Astrocyte (in vitro differentiated cells and primary cell): Measurements from ENCODE around the gene ARIH2. TPM values are rescaled to one million over a fixed set of nuclear protein-coding genes. Genes with fewer than 3 reads are reported as not detected.

Source experiments
- DNase-seq: peaks from one replicate; pipeline ENCODE4 v3.0.0-alpha.2; 2010; ENCODE audit warnings: low read depth
- FAIRE-seq: peaks from 2 replicates; lab custom pipeline; 2011; peaks lifted over from hg19 to GRCh38; lab: Jason Lieb, UNC
- H2AFZ ChIP-seq: 2 replicates; pipeline ENCODE4 v1.6.0; 2012; ENCODE audit warnings: low read depth, low read length, inconsistent platforms
- H3K27ac ChIP-seq: 2 replicates; pipeline ENCODE4 v1.5.1; 2011; ENCODE audit warnings: low read depth, low read length, inconsistent platforms
- H3K27me3 ChIP-seq: 2 replicates; pipeline ENCODE4 v1.6.0; 2011; ENCODE audit warnings: low read length, inconsistent platforms; ENCODE audit not compliant: insufficient read depth
- H3K36me3 ChIP-seq: 2 replicates; pipeline ENCODE4 v1.5.1; 2011; ENCODE audit warnings: low read length, inconsistent platforms; ENCODE audit not compliant: insufficient read depth
- H3K4me1 ChIP-seq: 2 replicates; pipeline ENCODE4 v1.5.1; 2011; ENCODE audit warnings: low read length, inconsistent platforms; ENCODE audit not compliant: insufficient read depth
- H3K4me2 ChIP-seq: 2 replicates; pipeline ENCODE4 v1.6.0; 2012; ENCODE audit warnings: low read length, inconsistent platforms
- H3K4me3 ChIP-seq: 2 replicates; pipeline ENCODE4 v1.5.1; 2011; ENCODE audit warnings: low read depth, mild to moderate bottlenecking, low read length, inconsistent platforms; ENCODE audit not compliant: insufficient read depth
- H3K79me2 ChIP-seq: 2 replicates; pipeline ENCODE4 v1.6.0; 2012; ENCODE audit warnings: mild to moderate bottlenecking, low read length, inconsistent platforms; ENCODE audit not compliant: insufficient read depth
- H3K9ac ChIP-seq: 2 replicates; pipeline ENCODE4 v1.6.0; 2012; ENCODE audit warnings: mild to moderate bottlenecking, low read length, inconsistent platforms
- H3K9me3 ChIP-seq: 2 replicates; pipeline ENCODE4 v1.5.1; 2012; ENCODE audit warnings: low read depth, mild to moderate bottlenecking, low read length, inconsistent platforms; ENCODE audit not compliant: insufficient read depth
- H4K20me1 ChIP-seq: 2 replicates; pipeline ENCODE4 v1.6.0; 2012; ENCODE audit warnings: low read length, inconsistent platforms; ENCODE audit not compliant: insufficient read depth
- H3K27ac Mint-ChIP-seq: one replicate; pipeline ENCODE4 v1.8.0; 2021; ENCODE audit warnings: mild to moderate bottlenecking, mixed read lengths; ENCODE audit not compliant: unreplicated experiment
- H3K27me3 Mint-ChIP-seq: one replicate; pipeline ENCODE4 v1.8.0; 2021; ENCODE audit warnings: low read depth, mixed read lengths; ENCODE audit not compliant: unreplicated experiment
- H3K36me3 Mint-ChIP-seq: one replicate; pipeline ENCODE4 v1.8.0; 2021; ENCODE audit warnings: low read depth, mixed read lengths; ENCODE audit not compliant: unreplicated experiment
- H3K4me1 Mint-ChIP-seq: one replicate; pipeline ENCODE4 v1.8.0; 2021; ENCODE audit warnings: low read depth, mixed read lengths; ENCODE audit not compliant: unreplicated experiment
- H3K4me3 Mint-ChIP-seq: one replicate; pipeline ENCODE4 v1.8.0; 2021; ENCODE audit warnings: mild to moderate bottlenecking, moderate library complexity, mixed read lengths; ENCODE audit not compliant: unreplicated experiment
- H3K9me3 Mint-ChIP-seq: one replicate; pipeline ENCODE4 v1.8.0; 2021; ENCODE audit warnings: mild to moderate bottlenecking, mixed read lengths; ENCODE audit not compliant: unreplicated experiment
- CTCF ChIP-seq: IDR thresholded peaks from 2 replicates; pipeline ENCODE4 v1.5.1; 2011; ENCODE audit warnings: low read depth, mild to moderate bottlenecking, inconsistent platforms, low read length, moderate library complexity; ENCODE audit not compliant: insufficient read depth
- EZH2 ChIP-seq: IDR thresholded peaks from 2 replicates; pipeline ENCODE4 v1.6.1; 2012; ENCODE audit warnings: mild to moderate bottlenecking, low read length, inconsistent platforms; ENCODE audit not compliant: insufficient read depth
- total RNA-seq: library from RNA; stranded (reverse); gene quantifications from 2 replicates; pipeline ENCODE4 v1.2.1, GENCODE V29; 2021

ARIH2 gene
- total RNA-seq, 1 donor from 2014 or later = 94.6 TPM

- H3K27me3 ChIP-seq = no peaks in the 10 kb centered on the region
- no peak for TF ChIP-seq EZH2
- no peak for TF ChIP-seq CTCF
- H3K9me3 Mint-ChIP-seq = no peaks in the 10 kb centered on the region
- H3K79me2 ChIP-seq = peaks cover 96% of the 10 kb centered on the region
- peaks cover 14% of the 10 kb centered on the region for H3K36me3 Mint-ChIP-seq
- H3K4me1 ChIP-seq = peaks cover 15% of the 10 kb centered on the region
- no peak overlapping the region for H3K4me3 ChIP-seq
- H3K27ac ChIP-seq = no peak overlapping the region
- peaks cover 39% of the 10 kb centered on the region for H3K4me1 Mint-ChIP-seq
- no peak overlapping the region for H3K27ac Mint-ChIP-seq
- no peaks in the 10 kb centered on the region for H3K27me3 Mint-ChIP-seq
- no peaks in the 10 kb centered on the region for H3K9me3 ChIP-seq
- H4K20me1 ChIP-seq = peaks cover 76% of the 10 kb centered on the region
- peaks cover 13% of the 10 kb centered on the region for H3K36me3 ChIP-seq
- H3K4me3 Mint-ChIP-seq = no peak overlapping the region
- FAIRE-seq = no peak
- DNase-seq = no peak
- H3K4me2 ChIP-seq = no peak overlapping the region
- H3K9ac ChIP-seq = no peak overlapping the region
- no peak overlapping the region for H2AFZ ChIP-seq
Measured at GRCh38 chr3:48927928-48928327, 9.3 kb downstream of the ARIH2 start.

- no peak overlapping the region for H2AFZ ChIP-seq
- peaks cover 15% of the 10 kb centered on the region for H3K4me1 ChIP-seq
- H3K27ac ChIP-seq = no peak overlapping the region
- peaks cover 96% of the 10 kb centered on the region for H3K79me2 ChIP-seq
- H3K9me3 Mint-ChIP-seq = no peaks in the 10 kb centered on the region
- no peaks in the 10 kb centered on the region for H3K27me3 Mint-ChIP-seq
- peak overlapping the region; percentile 50 for H3K4me3 Mint-ChIP-seq
- DNase-seq (no peak), FAIRE-seq (no peak)
- no peaks in the 10 kb centered on the region for H3K27me3 ChIP-seq
- H3K4me2 ChIP-seq = peak overlapping the region; percentile 40
- peaks cover 13% of the 10 kb centered on the region for H3K36me3 ChIP-seq
- peaks cover 80% of the 10 kb centered on the region for H4K20me1 ChIP-seq
- H3K4me3 ChIP-seq = no peak overlapping the region
- H3K9me3 ChIP-seq = no peaks in the 10 kb centered on the region
- peaks cover 39% of the 10 kb centered on the region for H3K4me1 Mint-ChIP-seq
- no peak for TF ChIP-seq EZH2
- TF ChIP-seq CTCF = no peak
- no peak overlapping the region for H3K9ac ChIP-seq
- peak overlapping the region; percentile 78 for H3K27ac Mint-ChIP-seq
- H3K36me3 Mint-ChIP-seq = peaks cover 15% of the 10 kb centered on the region
Measured at GRCh38 chr3:48928679-48929078, 10.0 kb downstream of the ARIH2 start.

GRCh38 chr3:48929358-48930035, 10.9 kb downstream of the ARIH2 start:
- no peak overlapping the region for H2AFZ ChIP-seq
- Mint-ChIP-seq H3K9me3 (no peaks in the 10 kb centered on the region), H3K36me3 (peaks cover 18% of the 10 kb centered on the region), H3K4me3 (peak overlapping the region; percentile 28), H3K27me3 (no peaks in the 10 kb centered on the region), H3K4me1 (peaks cover 39% of the 10 kb centered on the region), H3K27ac (peak overlapping the region; percentile 62)
- no peak for FAIRE-seq
- H3K4me1 ChIP-seq = peaks cover 15% of the 10 kb centered on the region
- no peak for DNase-seq
- H3K27me3 ChIP-seq = no peaks in the 10 kb centered on the region
- H3K9ac ChIP-seq = no peak overlapping the region
- peaks cover 82% of the 10 kb centered on the region for H4K20me1 ChIP-seq
- no peaks in the 10 kb centered on the region for H3K9me3 ChIP-seq
- H3K4me3 ChIP-seq = no peak overlapping the region
- no peak overlapping the region for H3K27ac ChIP-seq
- peak overlapping the region; percentile 18 for H3K4me2 ChIP-seq
- TF ChIP-seq CTCF (no peak), EZH2 (no peak)
- H3K36me3 ChIP-seq = peaks cover 10% of the 10 kb centered on the region
- peaks cover 96% of the 10 kb centered on the region for H3K79me2 ChIP-seq
